NCI-H1417 treated with DMSO at 0.1 percent for 48 hours (cell line): ENCODE data around the gene PRKCZ.

Experiments
- DNase-seq: peaks from one replicate; lab custom pipeline; 2025; lab: John Stamatoyannopoulos, UW

The PRKCZ gene

GRCh38 chr1:2194898-2195673 lies 144.9 kb downstream of the PRKCZ start:
- peak; percentile 30 for DNase-seq

GRCh38 chr1:2195785-2196184 lies 145.6 kb downstream of the PRKCZ start:
- no peak for DNase-seq

- no peak for DNase-seq
Measured at GRCh38 chr1:2196901-2197638, 146.9 kb downstream of the PRKCZ start.

- no peak for DNase-seq
Measured at GRCh38 chr1:2197707-2198165, 147.5 kb downstream of the PRKCZ start.

GRCh38 chr1:2198571-2198970 lies 148.4 kb downstream of the PRKCZ start:
- no peak for DNase-seq

GRCh38 chr1:2199042-2199810 lies 149.0 kb downstream of the PRKCZ start:
- DNase-seq, result no peak

GRCh38 chr1:2200308-2200943 lies 150.2 kb downstream of the PRKCZ start:
- no peak for DNase-seq

- no peak for DNase-seq
Measured at GRCh38 chr1:2201062-2201461, 150.9 kb downstream of the PRKCZ start.

- no peak for DNase-seq
Measured at GRCh38 chr1:2202008-2202575, 151.9 kb downstream of the PRKCZ start.

GRCh38 chr1:2202843-2203601 lies 152.8 kb downstream of the PRKCZ start:
- no peak for DNase-seq

GRCh38 chr1:2203671-2204414 lies 153.6 kb downstream of the PRKCZ start:
- DNase-seq, result no peak

- DNase-seq, result no peak
Measured at GRCh38 chr1:2204415-2205190, 154.4 kb downstream of the PRKCZ start.

GRCh38 chr1:2205191-2205952 lies 155.2 kb downstream of the PRKCZ start:
- peak; percentile 31 for DNase-seq

GRCh38 chr1:2206813-2207487 lies 156.7 kb downstream of the PRKCZ start:
- no peak for DNase-seq

GRCh38 chr1:2208309-2209239 lies 158.4 kb downstream of the PRKCZ start:
- no peak for DNase-seq

- no peak for DNase-seq
Measured at GRCh38 chr1:2209400-2210083, 159.3 kb downstream of the PRKCZ start.
